ENCODE measurements around the gene CERKL.

CERKL gene

DNA sequence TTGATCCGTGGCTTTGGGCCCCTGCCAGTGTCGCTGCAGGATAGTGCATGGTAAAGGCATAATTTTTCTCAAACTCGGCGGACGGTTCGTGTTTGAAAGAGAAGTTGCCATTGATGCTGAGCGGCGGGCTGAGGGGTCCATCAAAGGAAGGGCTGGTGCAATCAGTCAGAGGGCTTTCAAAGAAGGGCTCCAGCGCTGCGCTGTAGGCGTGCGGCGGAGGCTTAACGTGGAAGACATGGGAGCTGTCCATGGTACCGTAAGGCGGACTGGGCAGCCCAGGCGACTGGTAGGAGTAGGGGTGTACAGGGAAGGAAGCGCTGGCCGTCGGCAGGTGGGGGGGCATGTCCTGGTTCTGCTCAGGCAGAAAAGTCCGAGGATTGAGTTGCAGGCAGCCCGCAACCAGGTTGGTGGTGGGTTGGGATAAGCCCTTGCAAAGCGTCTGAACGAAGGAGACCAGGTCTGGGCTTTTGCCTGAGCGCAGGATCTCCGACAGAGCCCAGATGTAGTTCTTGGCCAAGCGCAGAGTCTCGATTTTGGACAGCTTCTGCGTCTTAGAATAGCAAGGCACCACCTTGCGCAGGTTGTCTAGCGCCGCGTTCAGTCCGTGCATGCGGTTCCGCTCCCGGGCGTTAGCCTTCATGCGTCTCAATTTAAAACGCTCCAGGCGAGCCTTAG, 21.1 kb upstream of the CERKL start:
- no peak for DNase-seq

GRCh38 chr2:181675254-181675653, 18.3 kb upstream of the CERKL start:
- no peak for DNase-seq

- no peak for DNase-seq
Measured at GRCh38 chr2:181674461-181674860, 17.6 kb upstream of the CERKL start.

- no peak for DNase-seq
Measured at GRCh38 chr2:181673173-181673572, 16.3 kb upstream of the CERKL start.

- DNase-seq: no peak
Measured at GRCh38 chr2:181672255-181673008, 15.5 kb upstream of the CERKL start.

DNA sequence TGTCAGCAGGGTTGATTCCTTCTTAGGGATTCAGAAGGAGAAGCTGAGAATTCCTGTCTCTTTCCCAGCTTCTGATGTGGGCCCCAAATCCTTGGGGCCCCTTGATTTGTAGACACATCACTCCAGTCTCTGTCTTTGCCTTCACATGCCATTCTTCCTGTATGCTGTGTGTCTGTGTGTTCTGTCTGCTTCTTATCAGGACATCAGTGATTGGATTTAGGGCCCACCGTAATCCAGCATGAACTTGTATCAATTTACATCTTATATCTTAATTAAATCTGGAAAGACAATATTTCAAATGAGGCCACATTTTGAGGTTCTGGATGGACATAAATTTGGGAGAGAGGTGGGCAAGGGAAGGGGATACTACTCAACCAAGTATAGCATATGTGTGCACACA, 13.7 kb upstream of the CERKL start:
- DNase-seq: no peak

GRCh38 chr2:181667234-181667633, 10.3 kb upstream of the CERKL start:
- DNase-seq: no peak

GRCh38 chr2:181662287-181662686, 5.4 kb upstream of the CERKL start:
- DNase-seq: no peak

DNA sequence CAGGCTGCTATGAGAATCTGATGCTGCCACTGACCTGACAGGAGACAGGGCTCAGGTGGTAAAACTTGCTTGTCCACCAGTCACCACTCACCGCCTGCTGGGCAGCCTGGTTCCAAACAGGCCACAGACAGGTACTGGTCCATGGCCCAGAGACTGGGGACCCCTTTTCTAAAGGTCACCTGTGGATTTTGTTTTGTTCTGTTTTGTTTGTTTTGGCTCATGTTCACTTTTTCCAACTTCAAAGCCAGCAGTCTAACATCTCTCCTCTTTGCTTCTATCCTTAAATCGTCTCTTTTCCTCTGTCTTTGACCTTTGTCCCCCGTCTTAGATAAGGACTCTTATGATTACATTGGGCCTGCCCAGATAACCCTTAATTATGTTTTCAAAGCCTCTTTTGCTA, 3.3 kb upstream of the CERKL start:
- DNase-seq: no peak

DNA sequence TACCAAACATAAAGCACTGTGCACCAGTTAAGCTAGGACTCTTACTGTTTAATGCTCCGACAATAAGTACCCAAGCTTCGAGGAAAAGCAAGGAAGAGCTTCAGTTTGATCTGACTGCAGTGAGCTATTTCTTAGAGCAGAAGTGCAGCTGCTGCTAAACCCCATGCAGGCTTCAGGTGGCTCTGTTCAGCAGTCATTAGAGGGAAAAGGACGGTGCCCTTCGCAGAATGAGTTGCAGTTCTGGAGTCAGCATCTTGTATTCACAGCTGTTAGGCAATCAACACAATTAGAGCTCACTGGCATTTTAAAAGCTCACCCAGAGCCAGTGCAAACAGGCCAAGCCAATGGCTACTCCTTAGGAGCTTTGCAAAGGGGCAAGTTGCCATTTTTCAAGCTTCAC, 1.5 kb upstream of the CERKL start:
- DNase-seq: peak; percentile 72

- no peak for DNase-seq
Measured at GRCh38 chr2:181657379-181657778, 474 bp upstream of the CERKL start.

DNA sequence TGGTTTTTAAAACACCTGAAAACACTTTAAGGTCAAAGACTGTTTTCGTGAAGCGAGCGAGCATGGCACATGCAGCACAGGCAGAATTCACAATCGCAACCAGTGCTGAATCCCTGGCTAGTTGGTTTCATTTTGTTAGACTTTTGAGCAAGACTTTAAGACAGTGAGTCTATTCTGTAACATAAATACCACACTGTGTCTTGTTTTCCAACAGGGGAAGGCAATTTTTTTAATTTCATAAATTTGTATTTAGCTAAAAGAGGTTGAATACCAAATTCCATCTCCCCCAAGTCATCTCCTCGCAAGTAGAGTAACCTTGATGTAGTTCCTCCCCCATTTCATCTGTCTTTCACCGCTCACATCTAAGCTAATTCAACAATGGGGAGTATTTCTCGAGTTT, 1.4 kb downstream of the CERKL start:
- DNase-seq: no peak

- no peak for DNase-seq
Measured at GRCh38 chr2:181649436-181649979, 7.4 kb downstream of the CERKL start.

DNA sequence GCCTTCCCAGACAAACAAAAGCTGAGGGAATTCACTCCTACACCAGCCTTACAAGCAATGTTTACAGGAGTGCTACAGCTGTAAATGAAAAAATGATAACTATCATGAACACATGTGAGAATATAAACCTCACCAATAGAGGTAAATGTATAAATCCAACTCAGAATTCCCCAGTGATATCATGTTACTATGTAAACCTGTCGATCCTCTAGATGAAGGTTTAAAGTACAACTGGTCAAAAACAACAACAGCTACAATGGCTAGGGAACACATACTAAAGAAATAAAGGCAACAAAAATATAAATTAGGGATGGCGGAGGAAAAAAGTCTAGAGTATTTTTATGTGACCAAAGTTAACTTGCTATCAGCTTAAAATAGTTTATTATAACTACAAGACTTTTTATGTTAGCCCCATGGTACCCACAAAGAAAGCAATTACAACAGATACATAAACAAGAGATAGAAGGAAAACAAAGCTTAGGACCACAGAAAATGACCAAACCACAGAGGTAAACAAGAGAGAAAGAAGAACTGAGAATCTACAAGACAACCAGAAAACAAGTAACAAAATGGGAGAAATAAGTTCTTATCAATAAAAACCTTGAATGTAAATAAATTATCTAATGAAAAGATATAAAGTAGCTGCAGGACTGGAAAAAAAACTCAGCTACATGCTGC, 8.3 kb downstream of the CERKL start:
- DNase-seq: no peak

DNA sequence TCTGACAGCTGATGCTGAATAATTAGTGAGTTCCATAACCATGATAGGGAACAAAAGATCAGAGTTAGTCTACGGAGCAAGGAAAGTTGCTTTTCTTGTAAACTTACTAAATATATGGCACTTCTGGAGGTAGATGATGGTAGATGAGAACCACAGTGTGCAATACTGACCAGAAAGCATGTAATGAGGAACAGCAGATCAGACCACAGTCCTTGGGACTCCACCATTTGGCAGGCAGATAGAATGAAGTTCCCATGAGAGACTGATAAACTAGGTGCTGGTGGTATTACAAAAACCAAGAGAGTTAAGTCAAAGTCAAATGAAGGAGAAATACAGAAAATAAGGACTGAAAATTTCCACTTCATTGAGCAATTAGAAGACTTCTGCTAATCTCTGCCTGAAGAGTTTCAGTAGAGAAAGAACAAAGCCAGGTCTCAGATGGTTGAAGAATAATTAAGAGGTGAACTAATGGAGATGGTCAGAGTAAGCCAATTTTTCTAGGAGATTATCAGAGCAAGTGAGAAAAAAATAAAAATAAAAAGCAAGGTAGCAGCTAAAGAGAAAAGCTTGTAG, 10.4 kb downstream of the CERKL start:
- no peak for DNase-seq

DNA sequence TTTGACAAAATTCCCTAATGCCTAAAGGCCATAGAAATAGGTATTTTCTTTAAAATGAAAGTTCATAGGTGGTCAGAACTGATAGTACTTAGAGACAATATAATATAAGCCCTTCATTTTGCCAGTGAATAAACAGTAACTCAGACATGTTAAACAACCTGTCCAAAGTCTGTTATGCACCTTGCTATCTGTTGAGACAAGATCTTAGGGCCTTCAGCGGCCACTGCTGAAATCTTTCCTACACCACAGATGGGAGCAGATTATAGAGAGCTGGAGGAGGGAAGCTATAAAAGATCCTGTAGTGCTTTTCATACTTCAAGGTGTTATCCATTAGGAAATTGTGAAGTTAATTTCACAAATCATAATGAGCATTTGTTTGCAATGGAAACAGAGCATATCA, 13.8 kb downstream of the CERKL start:
- no peak for DNase-seq

- DNase-seq: no peak
Measured at GRCh38 chr2:181642086-181642485, 14.8 kb downstream of the CERKL start.

DNA sequence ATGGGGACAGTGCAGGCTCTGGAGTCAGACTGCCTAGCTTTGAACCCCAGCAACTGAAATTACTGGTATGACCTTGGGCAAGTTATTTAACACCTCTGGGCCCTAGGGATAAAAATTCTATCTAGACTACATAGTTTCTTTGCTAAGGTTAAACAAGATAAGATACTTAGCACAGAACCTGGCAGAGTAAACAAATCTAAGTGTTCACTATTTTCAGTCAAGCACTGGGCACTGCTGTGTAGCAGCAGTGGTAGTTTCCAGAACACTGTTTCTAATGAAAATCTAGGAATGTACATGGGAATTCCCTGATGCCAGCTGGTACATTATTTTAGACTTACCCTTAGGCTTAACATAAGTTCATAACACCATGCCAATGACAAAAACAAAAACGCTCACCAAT, 17.2 kb downstream of the CERKL start:
- DNase-seq: no peak

DNA sequence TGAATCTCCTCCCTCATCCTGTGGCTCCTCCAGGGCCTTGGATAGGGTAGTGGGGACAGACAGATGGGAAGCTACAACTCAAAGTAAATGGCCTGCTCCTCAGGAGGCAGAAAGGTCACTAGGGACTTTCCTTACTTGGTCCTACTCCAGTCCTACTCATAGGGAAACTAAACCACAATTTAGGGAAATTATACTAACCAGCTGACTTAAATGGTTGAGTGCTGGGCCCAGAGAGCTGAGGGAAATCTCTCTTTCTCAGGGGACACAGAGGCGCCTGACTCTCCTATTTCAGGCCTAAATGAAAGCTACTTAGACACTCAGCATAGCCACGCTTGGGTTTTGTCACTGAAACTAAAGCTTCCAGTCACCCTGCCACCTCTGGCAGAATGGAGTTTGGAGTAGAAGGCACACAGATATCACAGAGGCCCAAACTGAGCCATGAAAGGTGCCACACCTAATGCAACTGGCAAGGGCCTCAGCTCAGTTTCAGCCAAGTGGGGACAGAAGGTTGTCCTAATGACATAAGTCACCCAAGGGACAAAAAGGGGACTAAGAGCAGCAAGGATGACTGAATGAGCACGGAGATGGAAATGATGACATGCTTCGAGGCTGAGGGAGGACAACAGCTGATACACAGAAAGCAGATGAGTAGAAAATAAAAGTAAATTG, 24.0 kb downstream of the CERKL start:
- no peak for DNase-seq

- peak; percentile 46 for DNase-seq
Measured at GRCh38 chr2:181628590-181629585, 28.0 kb downstream of the CERKL start.

GRCh38 chr2:181627545-181627944, 29.4 kb downstream of the CERKL start:
- no peak for DNase-seq

DNA sequence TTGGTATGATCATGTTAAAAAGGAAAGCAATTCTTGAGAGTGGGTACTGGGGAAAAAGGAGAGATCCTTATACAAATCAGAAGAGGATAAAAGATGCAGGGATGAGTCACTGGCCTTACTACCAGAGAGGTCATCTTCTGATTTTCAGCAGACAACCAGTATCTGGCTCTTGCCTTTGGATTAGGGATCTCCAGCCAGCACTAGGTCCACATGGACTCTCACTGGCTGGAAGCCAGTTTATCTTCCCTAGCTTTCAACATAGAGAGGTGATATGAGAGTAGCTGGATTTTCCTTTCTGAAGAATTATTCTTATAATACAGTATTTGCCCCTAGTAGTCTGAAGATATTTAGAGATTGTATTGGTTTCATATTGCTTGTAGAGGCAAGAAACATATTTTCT, 30.2 kb downstream of the CERKL start:
- DNase-seq: no peak
